Fibroblast of villous mesenchyme (primary cell): ENCODE results near the gene UMOD. TPM values are rescaled to one million over a fixed set of nuclear protein-coding genes. Genes with fewer than 3 reads are reported as not detected.

Source experiments
- DNase-seq: peaks from one replicate; pipeline ENCODE4 v3.0.0-alpha.2; 2010; ENCODE audit warnings: low read depth
- H3K4me3 ChIP-seq: 2 replicates; pipeline ENCODE4 v1.5.1; 2011; ENCODE audit warnings: low read depth, mild to moderate bottlenecking, low read length
- CTCF ChIP-seq: IDR thresholded peaks from 2 replicates; pipeline ENCODE4 v1.5.1; 2012; ENCODE audit warnings: low read depth, mild to moderate bottlenecking, low read length; ENCODE audit not compliant: insufficient read depth
- total RNA-seq: library from RNA; depleted of rRNA; stranded (reverse); fragments of >200 nt; gene quantifications from 2 replicates; pipeline ENCODE4 v1.2.3, GENCODE V29; 2012

UMOD gene
- total RNA-seq, 1 donor: not detected

- DNase-seq: no peak
- H3K4me3 ChIP-seq: no peak overlapping the region
- no peak for TF ChIP-seq CTCF
Observed at GRCh38 chr16:20349615-20350014, 2.9 kb downstream of the UMOD start.

GRCh38 chr16:20348365-20349185 lies 3.9 kb downstream of the UMOD start:
- no peak overlapping the region for H3K4me3 ChIP-seq
- DNase-seq: no peak
- no peak for TF ChIP-seq CTCF

- H3K4me3 ChIP-seq: no peak overlapping the region
- DNase-seq: no peak
- no peak for TF ChIP-seq CTCF
Observed at GRCh38 chr16:20347666-20348364, 4.7 kb downstream of the UMOD start.

- DNase-seq: no peak
- no peak overlapping the region for H3K4me3 ChIP-seq
- TF ChIP-seq CTCF: no peak
Observed at GRCh38 chr16:20344611-20345010, 7.9 kb downstream of the UMOD start.

GRCh38 chr16:20339744-20340143 lies 12.8 kb downstream of the UMOD start:
- no peak overlapping the region for H3K4me3 ChIP-seq
- TF ChIP-seq CTCF: no peak
- DNase-seq: no peak

- no peak for TF ChIP-seq CTCF
- H3K4me3 ChIP-seq: no peak overlapping the region
- no peak for DNase-seq
Observed at GRCh38 chr16:20336955-20337354, 15.6 kb downstream of the UMOD start.
